Lower leg skin (tissue), 4 donors: ENCODE results near the gene ATG2B. TPM values are rescaled to one million over a fixed set of nuclear protein-coding genes. Genes with fewer than 3 reads are reported as not detected.

ENCODE experiments used
- DNase-seq, 2 donors: peaks; one replicate each; pipeline ENCODE4 v3.0.0-alpha.2; 2019; ENCODE audit warnings: low spot score in 2 of 2
- H3K4me3 ChIP-seq: fragments of 200-600 bp; sonication (generic); 2 replicates; pipeline ENCODE4 v1.5.1; 2017; ENCODE audit warnings: mild to moderate bottlenecking, low read depth; ENCODE audit not compliant: poor library complexity, severe bottlenecking
- POLR2A ChIP-seq, 2 donors: fragments of 450-650 bp; IDR thresholded peaks; one replicate each; pipeline ENCODE4 v1.6.1; 2016 to 2017; ENCODE audit warnings: antibody characterized with exemption in 2 of 2, mild to moderate bottlenecking in 1 of 2, moderate library complexity in 1 of 2
- WGBS, 2 donors: methylation state at CpG; one replicate each; pipeline ENCODE4 v1.1.5; 2018; 5-methylcytosine and 5-hydroxymethylcytosine counted together
- intact Hi-C: fragments of 100-400 bp; cut with DNase I; formaldehyde crosslinking; loops from one replicate; pipeline ENCODE4 v1.15.0; 2023; ENCODE audit warnings: low total_unique reads
- total RNA-seq, 4 donors: library from RNA; depleted of rRNA; stranded (reverse); fragments of >200 nt; gene quantifications; one replicate each; pipeline ENCODE4 v1.1.0, GENCODE V29; 2016
- TF ChIP-seq, protein P1 (sequence below), 3 donors: fragments of 450-650 bp; IDR thresholded peaks; one replicate each; pipeline ENCODE4 v1.5.1; 2016; ENCODE audit warnings: antibody characterized with exemption in 3 of 3, mild to moderate bottlenecking in 3 of 3, moderate library complexity in 2 of 3

ATG2B gene
- total RNA-seq, 4 donors from 2014 or later, result 23.8 to 44.8 (median 30.9) TPM

DNA sequence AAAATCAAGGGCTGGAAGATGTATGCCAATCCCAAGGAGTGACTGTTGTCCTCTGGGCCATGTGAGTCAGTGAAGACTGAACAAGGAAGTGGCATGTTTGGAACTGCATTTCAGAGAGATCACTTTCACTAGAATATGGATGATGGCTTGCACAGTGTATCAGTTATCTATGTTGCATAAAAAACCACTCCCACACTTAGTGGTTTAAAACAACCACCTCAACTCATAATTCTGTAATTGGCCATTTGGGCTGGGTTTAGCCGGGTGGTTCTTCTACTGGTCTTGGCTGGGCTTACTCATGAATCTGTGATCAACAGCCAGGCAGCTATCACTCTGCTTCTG is 91.7 kb downstream of the ATG2B start:
- intact Hi-C loops, result no loop called here
- DNase-seq, result no peak
- 53 to 60% methylated on average over 1 of the region's 1 CpG for WGBS, 2 donors
- no peak overlapping the region for H3K4me3 ChIP-seq
- TF ChIP-seq, protein P1, sequence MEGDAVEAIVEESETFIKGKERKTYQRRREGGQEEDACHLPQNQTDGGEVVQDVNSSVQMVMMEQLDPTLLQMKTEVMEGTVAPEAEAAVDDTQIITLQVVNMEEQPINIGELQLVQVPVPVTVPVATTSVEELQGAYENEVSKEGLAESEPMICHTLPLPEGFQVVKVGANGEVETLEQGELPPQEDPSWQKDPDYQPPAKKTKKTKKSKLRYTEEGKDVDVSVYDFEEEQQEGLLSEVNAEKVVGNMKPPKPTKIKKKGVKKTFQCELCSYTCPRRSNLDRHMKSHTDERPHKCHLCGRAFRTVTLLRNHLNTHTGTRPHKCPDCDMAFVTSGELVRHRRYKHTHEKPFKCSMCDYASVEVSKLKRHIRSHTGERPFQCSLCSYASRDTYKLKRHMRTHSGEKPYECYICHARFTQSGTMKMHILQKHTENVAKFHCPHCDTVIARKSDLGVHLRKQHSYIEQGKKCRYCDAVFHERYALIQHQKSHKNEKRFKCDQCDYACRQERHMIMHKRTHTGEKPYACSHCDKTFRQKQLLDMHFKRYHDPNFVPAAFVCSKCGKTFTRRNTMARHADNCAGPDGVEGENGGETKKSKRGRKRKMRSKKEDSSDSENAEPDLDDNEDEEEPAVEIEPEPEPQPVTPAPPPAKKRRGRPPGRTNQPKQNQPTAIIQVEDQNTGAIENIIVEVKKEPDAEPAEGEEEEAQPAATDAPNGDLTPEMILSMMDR (IDR thresholded peaks at IDR 0.05), result no peak
- TF ChIP-seq POLR2A (IDR thresholded peaks at IDR 0.05), result no peak

DNA sequence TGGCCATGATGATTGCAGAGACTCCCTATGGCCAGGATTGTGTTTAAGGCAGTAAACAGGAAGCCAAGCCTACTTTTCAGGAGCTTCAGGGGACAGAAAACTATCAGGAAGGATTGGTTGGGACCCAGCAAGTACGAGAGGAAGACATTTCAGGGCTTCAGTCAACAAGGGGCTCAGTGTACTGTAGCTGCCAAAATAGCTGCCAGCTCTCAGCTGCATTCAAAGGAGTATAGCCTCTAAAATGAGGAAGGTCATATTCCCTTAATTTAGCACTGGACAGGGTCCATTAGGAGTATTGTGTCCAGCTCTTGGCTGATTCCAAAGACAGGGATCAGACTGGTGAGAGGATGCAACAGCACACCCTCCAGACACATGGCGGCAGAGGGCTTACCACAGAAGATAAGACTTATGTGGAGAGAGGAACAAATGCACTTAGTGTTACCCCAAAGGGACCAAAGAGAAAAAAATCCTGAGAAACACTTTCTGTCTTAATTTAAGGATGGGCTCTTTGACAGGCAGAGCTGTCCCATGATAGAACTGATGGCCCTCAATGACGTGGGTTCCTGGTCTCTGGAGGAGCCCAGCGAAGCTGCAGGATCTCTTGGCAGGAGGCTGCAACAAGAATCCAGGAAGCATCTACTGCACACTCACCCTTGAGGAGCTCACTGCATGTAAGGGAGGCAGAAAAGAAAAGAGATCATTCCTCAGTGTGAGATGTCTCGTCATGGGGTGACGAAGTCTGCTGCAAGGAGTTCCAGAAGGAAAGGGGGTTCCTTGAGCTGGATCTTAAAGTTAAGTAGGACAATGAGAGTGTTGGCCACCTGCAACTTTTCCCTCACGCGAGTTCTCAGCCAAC is 92.3 kb downstream of the ATG2B start:
- intact Hi-C loops, result no loop called here

DNA sequence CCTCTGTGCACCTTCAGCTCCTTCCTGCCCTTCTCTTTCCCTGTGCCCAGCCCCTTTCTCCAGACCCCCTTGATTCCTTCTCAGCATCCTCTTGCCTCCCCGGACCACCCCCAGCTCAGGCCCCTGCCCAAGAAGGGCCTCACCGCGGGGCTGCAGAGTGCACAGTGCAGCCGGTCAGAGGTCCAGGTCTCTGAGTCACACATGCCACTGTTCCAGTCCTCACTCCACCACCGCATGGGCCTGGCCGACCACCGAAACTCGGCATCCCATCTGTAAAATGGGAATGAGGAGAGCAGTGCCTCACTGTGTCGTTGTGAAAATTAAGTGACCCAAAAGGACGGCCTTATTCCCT is 93.8 kb downstream of the ATG2B start:
- no peak for TF ChIP-seq POLR2A (IDR thresholded peaks at IDR 0.05)
- TF ChIP-seq, protein P1 (IDR thresholded peaks at IDR 0.05), result no peak
- no peak overlapping the region for H3K4me3 ChIP-seq
- WGBS, 2 donors, result 62 to 64% methylated on average over 10 of the region's 10 CpGs
- no peak for DNase-seq
- intact Hi-C loops, result no loop called here

More for the DNA sequence above, 92.3 kb downstream of the ATG2B start:
- no peak overlapping the region for H3K4me3 ChIP-seq
- DNase-seq, result no peak
- TF ChIP-seq, protein P1 (IDR thresholded peaks at IDR 0.05), result no peak
- no peak for TF ChIP-seq POLR2A (IDR thresholded peaks at IDR 0.05)
- 60 to 65% methylated on average over 8 of the region's 8 CpGs for WGBS, 2 donors

DNA sequence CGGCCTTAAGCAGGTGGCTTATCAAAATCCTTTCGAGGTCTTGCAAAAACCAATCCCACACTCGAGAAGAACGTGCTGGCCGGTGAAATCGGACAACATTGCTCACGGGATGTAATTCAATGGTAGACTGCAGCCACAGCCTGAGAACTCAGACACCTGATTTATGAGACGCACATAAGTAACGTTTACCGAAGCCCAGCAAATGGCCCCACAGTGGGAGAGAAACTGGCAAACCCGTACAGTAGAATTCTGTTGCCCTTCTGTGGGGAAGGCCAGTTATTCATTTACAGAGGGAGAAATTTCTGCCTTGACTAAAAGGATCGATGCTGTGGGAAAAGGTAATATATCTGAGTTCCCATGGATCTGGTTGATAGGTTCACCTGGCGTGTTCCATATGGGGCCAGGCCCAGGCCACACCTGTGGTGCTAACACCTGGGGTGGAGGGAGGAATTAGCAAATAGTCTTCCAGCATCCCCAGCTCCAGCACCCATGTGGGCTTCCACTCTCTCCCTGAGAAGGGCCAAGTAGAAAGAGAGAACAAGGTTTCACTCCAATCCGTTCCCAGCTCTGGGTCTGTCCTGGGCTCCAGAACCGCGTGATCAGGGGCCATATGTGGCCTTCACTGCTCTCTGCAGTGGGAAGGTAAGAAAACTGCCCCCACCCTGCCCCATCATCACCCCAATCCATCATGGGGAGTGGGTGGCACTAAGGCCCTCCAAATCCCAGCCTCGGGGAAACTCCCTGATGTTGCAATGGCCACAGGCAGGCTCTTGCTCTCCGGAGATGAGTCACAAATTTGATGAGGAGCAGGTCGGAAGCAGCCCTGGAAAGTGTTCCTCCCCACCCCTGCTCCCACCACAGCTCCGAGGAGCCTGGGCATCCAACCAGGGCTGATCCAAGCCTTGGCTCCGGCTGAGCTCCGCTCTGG is 94.4 kb downstream of the ATG2B start:
- intact Hi-C loops, result no loop called here
- TF ChIP-seq POLR2A (IDR thresholded peaks at IDR 0.05), result no peak
- TF ChIP-seq, protein P1 (IDR thresholded peaks at IDR 0.05), result no peak
- WGBS, 2 donors, result 44 to 49% methylated on average over 22 of the region's 22 CpGs
- H3K4me3 ChIP-seq, result no peak overlapping the region
- peak; percentile 58 to 92 for DNase-seq

DNA sequence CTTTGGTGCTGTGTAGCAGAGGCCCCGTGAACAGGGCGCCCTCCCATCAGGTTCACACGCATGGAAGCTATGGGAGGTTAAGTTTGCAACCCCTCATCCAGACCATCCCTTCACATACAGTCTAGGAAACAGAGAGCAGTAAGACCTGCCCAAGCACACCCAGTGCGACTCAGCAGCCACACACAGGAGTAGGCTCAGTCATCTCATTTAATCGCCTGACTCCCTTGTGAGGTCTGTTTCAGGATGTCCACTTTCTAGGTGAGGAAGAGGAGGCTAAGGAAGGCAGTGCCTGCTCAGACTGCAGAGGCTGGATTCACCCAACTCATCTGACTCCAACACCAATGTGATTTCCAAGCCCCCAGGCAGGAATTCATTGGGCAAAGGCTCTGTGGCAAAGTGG is 95.2 kb downstream of the ATG2B start:
- TF ChIP-seq, protein P1 (IDR thresholded peaks at IDR 0.05), result no peak
- TF ChIP-seq POLR2A (IDR thresholded peaks at IDR 0.05), result no peak
- no peak for DNase-seq
- WGBS, 2 donors, result 76 to 88% methylated on average over 5 of the region's 5 CpGs
- intact Hi-C loops, result no loop called here
- no peak overlapping the region for H3K4me3 ChIP-seq
